Measurements from ENCODE around the gene FAM81B. TPM values are rescaled to one million over a fixed set of nuclear protein-coding genes. Genes with fewer than 3 reads are reported as not detected.
"Not testable (repeated sequence)": the region's sequence is repeated elsewhere in the genome, so short reads cannot be mapped to it uniquely, and the experiment has no call there.

Gene FAM81B, protein sequence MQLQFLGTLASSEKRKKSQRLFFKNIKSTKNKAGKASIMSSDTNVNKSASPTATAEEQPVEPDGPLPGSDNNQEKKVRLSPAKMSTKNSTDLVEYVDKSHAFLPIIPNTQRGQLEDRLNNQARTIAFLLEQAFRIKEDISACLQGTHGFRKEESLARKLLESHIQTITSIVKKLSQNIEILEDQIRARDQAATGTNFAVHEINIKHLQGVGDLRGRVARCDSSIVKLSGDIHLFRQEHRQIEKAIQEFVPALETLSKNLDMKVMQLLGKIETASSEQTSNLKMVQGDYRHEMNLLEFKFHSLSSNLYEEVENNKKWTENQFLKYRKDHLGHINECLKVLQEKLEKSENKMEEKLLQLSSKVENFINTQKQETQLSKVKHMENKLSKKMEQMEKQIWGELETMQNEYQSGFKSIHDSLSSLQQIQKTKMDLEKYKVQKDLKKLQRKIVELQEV
- 0.39 TPM for polyA plus RNA-seq
- long read RNA-seq, donor 1: 0 reads
- long read RNA-seq, donor 2: 0 reads
- long read RNA-seq, donor 3: 0 reads
- long read RNA-seq, donor 4: 0 reads
- long read RNA-seq, donor 5: 0 reads
- long read RNA-seq, donor 6: 0 reads
- long read RNA-seq, donor 7: 0 reads
- long read RNA-seq, donor 8: 0 reads
- long read RNA-seq, donor 9: 0 reads
- long read RNA-seq, donor 10: 0 reads
- long read RNA-seq, donor 11, partial matches to known transcripts: 37 of 37 reads
- long read RNA-seq, donor 11, other reads (novel, unspliced or antisense): 0 of 37 reads

DNA sequence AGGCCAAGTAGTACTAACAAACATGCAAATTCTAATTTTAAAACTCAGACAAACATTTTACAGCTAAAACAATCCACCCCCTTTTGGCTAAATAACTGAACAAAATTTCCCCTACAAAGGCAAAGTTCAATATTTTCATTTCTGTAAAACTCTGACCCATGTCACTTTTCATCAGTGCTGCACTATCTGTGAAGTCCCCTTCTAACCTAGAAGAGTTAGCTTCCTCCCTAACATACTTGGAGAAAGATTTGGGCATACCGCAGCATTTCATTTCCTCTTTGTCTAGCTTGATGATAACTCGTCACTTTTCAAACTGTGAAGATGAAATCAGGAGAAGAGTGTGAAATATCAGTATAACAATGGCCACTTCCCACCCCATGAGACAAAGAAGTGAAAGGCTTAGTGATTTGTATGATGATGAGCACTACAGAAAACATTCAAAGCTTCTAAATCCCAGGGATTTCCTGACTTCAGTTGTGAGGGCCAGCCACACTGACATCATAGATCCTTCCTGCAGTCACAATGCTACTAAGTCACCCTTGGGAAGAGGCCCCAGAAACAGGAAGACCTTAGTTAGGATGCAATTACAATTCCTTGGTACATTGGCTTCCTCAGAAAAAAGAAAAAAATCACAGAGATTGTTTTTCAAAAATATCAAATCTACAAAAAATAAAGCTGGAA lies at the start of gene FAM81B:
FAM81B (plus strand) TSS at position 555 of the 681 bp plus-strand sequence; CDS start at position 579, 24 bp downstream.
- Histone ChIP-seq H3K4me1 (ENCODE audit: control insufficient read depth, insufficient read depth, low read length) (no peaks in the 10 kb centered on the region), H3K36me3 (ENCODE audit: control insufficient read depth, insufficient read depth, low read length) (no peaks in the 10 kb centered on the region), H3K9me3 (ENCODE audit: control insufficient read depth, low read depth, low read length) (no peaks in the 10 kb centered on the region), H3K27me3 (ENCODE audit: control insufficient read depth, insufficient read depth, low read length) (no peaks in the 10 kb centered on the region), H3K4me3 (ENCODE audit: low read length) (no peak within 1 kb of the TSS), H3K27ac (ENCODE audit: low read length) (no peak within 1 kb of the TSS)
- no peak for DNase-seq
- WGBS (ENCODE audit: insufficient coverage, low lambda C conversion rate): 100% methylated on average over 1 of the region's 2 CpGs

DNA sequence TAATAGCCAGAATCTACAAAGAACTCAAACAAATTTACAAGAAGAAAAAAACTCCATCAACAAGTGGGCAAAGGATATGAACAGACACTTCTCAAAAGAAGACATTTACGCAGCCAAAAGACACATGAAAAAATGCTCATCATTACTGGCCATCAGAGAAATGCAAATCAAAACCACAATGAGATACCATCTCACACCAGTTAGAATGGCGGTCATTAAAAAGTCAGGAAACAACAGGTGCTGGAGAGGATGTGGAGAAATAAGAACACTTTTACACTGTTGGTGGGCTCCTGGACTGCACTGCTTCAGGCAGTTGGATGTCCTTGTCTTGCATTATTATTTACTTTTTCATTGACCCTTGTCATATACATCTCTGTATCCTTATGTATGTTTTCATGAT lies 49.7 kb upstream of the FAM81B start:
- H3K4me1 ChIP-seq (ENCODE audit: control insufficient read depth, insufficient read depth, low read length); H3K36me3 ChIP-seq (ENCODE audit: control insufficient read depth, insufficient read depth, low read length); H3K9me3 ChIP-seq (ENCODE audit: control insufficient read depth, low read depth, low read length); H3K27ac ChIP-seq (ENCODE audit: low read length); H3K4me3 ChIP-seq (ENCODE audit: low read length); DNase-seq; H3K27me3 ChIP-seq (ENCODE audit: control insufficient read depth, insufficient read depth, low read length): not testable (repeated sequence)
- no CpG with 5 or more reads among the region's 2 CpGs for WGBS (ENCODE audit: insufficient coverage, low lambda C conversion rate)

DNA sequence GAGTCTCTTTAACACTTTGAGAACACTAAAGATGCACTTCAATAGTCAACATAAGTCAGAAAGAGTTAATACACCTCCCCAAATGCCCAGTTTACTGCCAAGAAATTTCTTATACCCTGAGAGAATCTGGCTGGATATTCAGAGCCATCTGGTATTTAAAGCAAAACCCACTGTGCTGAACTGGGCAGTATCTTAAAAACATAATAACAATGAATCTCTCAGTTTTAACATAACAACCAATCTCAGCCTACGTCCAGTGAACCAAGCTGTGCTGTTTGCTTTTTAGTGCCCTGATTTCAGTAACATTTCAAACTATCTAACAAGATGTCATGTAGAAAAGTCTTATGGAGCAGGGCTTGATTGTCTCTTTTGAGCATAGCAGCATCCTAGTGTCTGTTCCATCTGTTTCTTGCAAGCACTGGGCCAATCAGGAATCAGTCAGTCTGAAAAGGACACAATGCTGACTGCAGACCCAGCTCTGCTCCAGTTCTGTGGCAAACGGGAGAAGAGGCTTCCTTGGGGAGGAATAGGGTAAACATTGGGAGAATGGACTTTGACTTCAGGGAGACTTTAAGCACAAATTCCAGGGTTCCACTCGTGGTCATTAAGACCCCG lies 43.6 kb upstream of the FAM81B start:
- no peak overlapping the region for H3K27ac ChIP-seq (ENCODE audit: low read length)
- H3K4me3 ChIP-seq (ENCODE audit: low read length): no peak overlapping the region
- no CpG with 5 or more reads among the region's 4 CpGs for WGBS (ENCODE audit: insufficient coverage, low lambda C conversion rate)
- no peaks in the 10 kb centered on the region for H3K36me3 ChIP-seq (ENCODE audit: control insufficient read depth, insufficient read depth, low read length)
- H3K9me3 ChIP-seq (ENCODE audit: control insufficient read depth, low read depth, low read length): no peaks in the 10 kb centered on the region
- no peak for DNase-seq
- H3K4me1 ChIP-seq (ENCODE audit: control insufficient read depth, insufficient read depth, low read length): no peaks in the 10 kb centered on the region
- no peaks in the 10 kb centered on the region for H3K27me3 ChIP-seq (ENCODE audit: control insufficient read depth, insufficient read depth, low read length)

DNA sequence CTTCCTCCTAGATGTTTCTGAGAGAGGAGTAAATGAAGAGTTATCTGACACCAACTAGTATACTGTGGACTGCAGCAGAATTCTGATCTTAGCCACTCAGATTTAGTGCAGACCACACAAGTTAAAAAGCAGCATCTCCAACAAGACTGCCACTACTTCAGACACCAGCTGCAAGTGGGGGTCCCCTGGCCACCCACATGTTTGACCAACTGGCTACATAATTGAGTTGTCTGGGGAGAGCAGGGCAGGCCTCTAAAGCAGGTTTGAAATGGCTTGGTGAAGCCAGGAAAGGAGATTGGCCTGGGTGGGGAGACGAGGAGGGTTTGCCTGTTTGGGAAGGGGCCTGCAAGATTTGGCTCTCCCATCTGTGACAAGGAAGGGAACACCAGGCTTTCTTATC lies 40.5 kb upstream of the FAM81B start:
- DNase-seq: no peak
- no peaks in the 10 kb centered on the region for H3K4me1 ChIP-seq (ENCODE audit: control insufficient read depth, insufficient read depth, low read length)
- no peaks in the 10 kb centered on the region for H3K27me3 ChIP-seq (ENCODE audit: control insufficient read depth, insufficient read depth, low read length)
- H3K36me3 ChIP-seq (ENCODE audit: control insufficient read depth, insufficient read depth, low read length): no peaks in the 10 kb centered on the region
- no peaks in the 10 kb centered on the region for H3K9me3 ChIP-seq (ENCODE audit: control insufficient read depth, low read depth, low read length)
- WGBS (ENCODE audit: insufficient coverage, low lambda C conversion rate): no CpG with 5 or more reads among the region's 1 CpG
- H3K27ac ChIP-seq (ENCODE audit: low read length): no peak overlapping the region
- H3K4me3 ChIP-seq (ENCODE audit: low read length): no peak overlapping the region

DNA sequence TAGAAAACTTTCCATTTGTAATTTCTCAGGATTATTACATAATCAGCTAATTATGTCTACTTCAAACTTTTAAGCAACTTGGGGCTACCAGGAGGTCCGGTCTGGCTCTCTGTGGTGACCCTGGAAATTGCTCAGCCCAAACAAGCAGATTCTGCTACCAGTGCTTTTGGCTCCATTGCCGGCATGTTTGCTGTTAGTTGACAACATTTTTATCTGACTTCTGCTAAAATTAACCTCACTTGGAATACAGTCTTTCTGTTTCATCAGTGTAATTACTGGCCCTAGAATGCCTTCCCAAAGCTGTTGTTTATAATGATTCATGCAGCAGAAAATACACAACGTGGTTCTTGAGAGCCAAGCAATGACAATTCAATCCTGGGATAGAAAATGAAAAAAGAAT lies 38.5 kb upstream of the FAM81B start:
- no peaks in the 10 kb centered on the region for H3K36me3 ChIP-seq (ENCODE audit: control insufficient read depth, insufficient read depth, low read length)
- 80% methylated on average over 1 of the region's 3 CpGs for WGBS (ENCODE audit: insufficient coverage, low lambda C conversion rate)
- no peak overlapping the region for H3K4me3 ChIP-seq (ENCODE audit: low read length)
- no peaks in the 10 kb centered on the region for H3K9me3 ChIP-seq (ENCODE audit: control insufficient read depth, low read depth, low read length)
- no peaks in the 10 kb centered on the region for H3K4me1 ChIP-seq (ENCODE audit: control insufficient read depth, insufficient read depth, low read length)
- no peak overlapping the region for H3K27ac ChIP-seq (ENCODE audit: low read length)
- no peaks in the 10 kb centered on the region for H3K27me3 ChIP-seq (ENCODE audit: control insufficient read depth, insufficient read depth, low read length)
- no peak for DNase-seq

DNA sequence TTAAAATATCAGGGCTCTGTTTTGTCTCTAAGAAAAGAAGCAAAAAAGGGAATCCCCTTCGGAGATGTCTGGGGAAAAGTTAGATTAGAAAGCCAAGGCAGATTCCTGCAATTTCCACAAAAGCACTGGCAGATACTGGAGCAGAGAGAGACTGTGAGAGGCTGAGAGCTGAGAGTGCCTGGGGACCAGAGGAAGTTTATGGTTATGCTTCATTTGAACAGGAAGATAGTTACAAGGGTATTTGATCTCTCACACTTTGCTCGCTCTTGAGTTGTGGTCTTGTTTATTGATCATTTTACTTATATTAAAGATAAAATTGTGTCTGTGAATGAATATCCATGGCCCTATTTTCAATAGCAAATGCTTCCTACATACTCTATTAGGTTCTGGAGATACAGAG lies 32.8 kb upstream of the FAM81B start:
- no peaks in the 10 kb centered on the region for H3K36me3 ChIP-seq (ENCODE audit: control insufficient read depth, insufficient read depth, low read length)
- no peaks in the 10 kb centered on the region for H3K4me1 ChIP-seq (ENCODE audit: control insufficient read depth, insufficient read depth, low read length)
- no peak overlapping the region for H3K27ac ChIP-seq (ENCODE audit: low read length)
- no CpG with 5 or more reads among the region's 2 CpGs for WGBS (ENCODE audit: insufficient coverage, low lambda C conversion rate)
- H3K9me3 ChIP-seq (ENCODE audit: control insufficient read depth, low read depth, low read length): no peaks in the 10 kb centered on the region
- no peaks in the 10 kb centered on the region for H3K27me3 ChIP-seq (ENCODE audit: control insufficient read depth, insufficient read depth, low read length)
- no peak for DNase-seq
- H3K4me3 ChIP-seq (ENCODE audit: low read length): no peak overlapping the region

DNA sequence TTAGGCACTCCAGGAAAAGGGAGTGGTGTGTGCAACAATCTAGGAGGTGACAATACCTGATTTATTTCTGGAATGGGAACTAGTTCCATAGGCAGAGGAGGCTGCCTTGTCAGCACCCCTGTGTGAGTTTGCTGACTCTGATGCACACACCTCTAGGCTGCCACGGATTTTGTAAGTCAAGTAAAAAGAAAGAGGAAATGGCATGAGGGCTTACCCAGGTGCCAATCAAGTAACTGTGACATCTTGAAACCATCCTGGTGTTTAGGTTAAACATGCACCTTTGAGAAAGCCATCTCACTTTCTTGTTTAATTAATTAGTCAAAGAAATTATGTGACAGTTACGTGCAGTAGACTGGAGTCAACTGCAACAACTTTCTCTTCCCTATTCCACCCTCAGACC lies 32.3 kb upstream of the FAM81B start:
- no peaks in the 10 kb centered on the region for H3K9me3 ChIP-seq (ENCODE audit: control insufficient read depth, low read depth, low read length)
- H3K4me3 ChIP-seq (ENCODE audit: low read length): no peak overlapping the region
- no peaks in the 10 kb centered on the region for H3K36me3 ChIP-seq (ENCODE audit: control insufficient read depth, insufficient read depth, low read length)
- WGBS (ENCODE audit: insufficient coverage, low lambda C conversion rate): 100% methylated on average over 1 of the region's 2 CpGs
- DNase-seq: no peak
- H3K27ac ChIP-seq (ENCODE audit: low read length): no peak overlapping the region
- H3K27me3 ChIP-seq (ENCODE audit: control insufficient read depth, insufficient read depth, low read length): no peaks in the 10 kb centered on the region
- no peaks in the 10 kb centered on the region for H3K4me1 ChIP-seq (ENCODE audit: control insufficient read depth, insufficient read depth, low read length)

DNA sequence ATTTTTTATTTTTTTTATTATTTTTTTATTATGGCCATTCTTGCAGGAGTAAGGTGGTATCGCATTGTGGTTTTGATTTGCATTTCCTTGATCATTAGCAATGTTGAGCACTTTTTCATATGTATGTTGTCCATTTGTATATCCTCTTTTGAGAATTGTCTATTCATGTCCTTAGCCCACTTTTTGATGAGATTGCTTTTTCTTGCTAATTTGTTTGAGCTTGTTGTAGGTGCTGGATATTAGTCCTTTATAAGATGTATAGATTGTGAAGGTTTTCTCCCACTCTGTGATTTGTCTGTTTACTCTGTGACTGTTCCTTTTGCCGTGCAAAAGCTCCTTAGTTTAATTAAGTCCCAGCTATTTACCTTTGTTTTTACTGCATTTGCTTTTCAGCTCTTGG lies 30.5 kb upstream of the FAM81B start:
- not testable (repeated sequence) for H3K36me3 ChIP-seq (ENCODE audit: control insufficient read depth, insufficient read depth, low read length); H3K4me3 ChIP-seq (ENCODE audit: low read length); H3K27ac ChIP-seq (ENCODE audit: low read length); H3K4me1 ChIP-seq (ENCODE audit: control insufficient read depth, insufficient read depth, low read length); DNase-seq; H3K9me3 ChIP-seq (ENCODE audit: control insufficient read depth, low read depth, low read length); H3K27me3 ChIP-seq (ENCODE audit: control insufficient read depth, insufficient read depth, low read length)
- 100% methylated on average over 1 of the region's 2 CpGs for WGBS (ENCODE audit: insufficient coverage, low lambda C conversion rate)

DNA sequence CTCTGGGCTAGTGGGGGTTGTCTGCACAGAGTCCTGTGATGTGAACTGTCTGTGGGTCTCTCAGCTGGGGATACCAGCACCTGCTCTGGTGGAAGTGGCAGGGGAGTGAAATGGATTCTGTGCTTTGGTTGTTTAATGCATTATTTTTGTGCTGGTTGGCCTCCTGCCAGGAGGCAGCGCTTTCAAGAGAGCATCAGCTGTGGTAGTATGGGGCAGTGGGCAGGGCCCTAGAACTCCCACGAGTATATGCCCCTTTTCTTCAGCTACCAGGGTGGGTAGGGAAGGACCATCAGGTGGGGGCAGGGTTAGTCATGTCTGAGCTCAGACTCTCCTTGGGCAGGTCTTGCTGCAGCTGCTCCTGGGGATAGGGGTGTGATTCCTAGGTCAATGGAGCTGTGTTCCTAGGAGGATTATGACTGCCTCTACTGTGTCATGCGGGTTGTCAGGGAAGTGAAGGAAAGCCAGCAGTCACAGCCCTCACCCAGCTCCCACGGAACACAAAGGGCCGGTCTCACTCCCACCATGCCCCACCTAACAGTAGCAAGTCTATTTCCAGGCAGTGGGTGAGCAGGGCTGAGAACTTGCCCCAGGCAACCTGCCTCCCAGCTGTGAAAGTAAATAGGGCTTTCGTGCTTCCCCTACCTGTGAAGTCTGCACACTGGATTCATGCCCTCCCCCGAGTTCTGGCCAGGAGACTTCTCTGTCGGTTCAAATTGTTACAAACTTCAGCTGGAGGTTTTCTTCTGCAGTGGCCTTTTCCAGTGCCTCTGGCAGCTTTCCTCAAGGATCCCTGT lies 25.7 kb upstream of the FAM81B start:
- Histone ChIP-seq H3K27me3 (ENCODE audit: control insufficient read depth, insufficient read depth, low read length) (no peaks in the 10 kb centered on the region), H3K4me3 (ENCODE audit: low read length) (no peak overlapping the region), H3K27ac (ENCODE audit: low read length) (no peak overlapping the region), H3K4me1 (ENCODE audit: control insufficient read depth, insufficient read depth, low read length) (no peaks in the 10 kb centered on the region), H3K36me3 (ENCODE audit: control insufficient read depth, insufficient read depth, low read length) (no peaks in the 10 kb centered on the region), H3K9me3 (ENCODE audit: control insufficient read depth, low read depth, low read length) (no peaks in the 10 kb centered on the region)
- no peak for DNase-seq
- WGBS (ENCODE audit: insufficient coverage, low lambda C conversion rate): no CpG with 5 or more reads among the region's 8 CpGs

Measured in large intestine (tissue), 12 donors.